ENCODE results near the gene DTNB.
"Not testable (repeated sequence)": the region's sequence is repeated elsewhere in the genome, so short reads cannot be mapped to it uniquely, and the experiment has no call there.

GRCh38 chr2:25549571-25549970 lies 123.8 kb downstream of the DTNB start:
- TF ChIP-seq CTCF (IDR thresholded peaks at IDR 0.05; ENCODE audit: extremely low read depth in 1 of 2, insufficient read depth in 1 of 2, low read depth in 1 of 2, low read length in 2 of 2); MAX (IDR thresholded peaks at IDR 0.05; ENCODE audit: insufficient read depth, insufficient read length); POLR2AphosphoS5 (IDR thresholded peaks at IDR 0.05; ENCODE audit: insufficient read depth, low read depth, low read length); EZH2 (IDR thresholded peaks at IDR 0.05; ENCODE audit: borderline replicate concordance, low read depth, low read length, severe bottlenecking); POLR2A (IDR thresholded peaks at IDR 0.05; ENCODE audit: low read depth, low read length); MYC (IDR thresholded peaks at IDR 0.05; ENCODE audit: low read depth, low read length); GATA2 (IDR thresholded peaks at IDR 0.05; ENCODE audit: insufficient read depth, insufficient read length, low read depth, low read length); JUN (IDR thresholded peaks at IDR 0.05; ENCODE audit: borderline replicate concordance, insufficient read depth, insufficient read length, low read depth); FOS (IDR thresholded peaks at IDR 0.05; ENCODE audit: borderline replicate concordance, insufficient read depth, low read length): not testable (repeated sequence)
